Neural cell (in vitro differentiated cells): ENCODE data around the gene IFT74. TPM values are rescaled to one million over a fixed set of nuclear protein-coding genes. Genes with fewer than 3 reads are reported as not detected.

ENCODE experiments used
- H2AFZ ChIP-seq: fragments of 200-600, 300-800 bp; sonication (generic), shearing (Covaris generic); 2 replicates; pipeline ENCODE4 v1.6.0; 2014; ENCODE audit warnings: low read depth, mild to moderate bottlenecking, antibody characterized with exemption, low read length, moderate library complexity
- H3F3A ChIP-seq: fragments of 200-600 bp; shearing (Covaris generic); 2 replicates; pipeline ENCODE4 v1.6.1; 2016; ENCODE audit warnings: mild to moderate bottlenecking, moderate library complexity, mixed read lengths, antibody characterized with exemption, low read length; ENCODE audit not compliant: insufficient read depth, poor library complexity, severe bottlenecking
- H3K27ac ChIP-seq: fragments of 200-600, 300-800 bp; sonication (generic), shearing (Covaris generic); 2 replicates; pipeline ENCODE4 v1.5.1; 2014; ENCODE audit warnings: mild to moderate bottlenecking, low read length, moderate library complexity
- H3K27me3 ChIP-seq: fragments of 300-800, 200-600 bp; sonication (generic), shearing (Covaris generic); 2 replicates; pipeline ENCODE4 v1.6.0; 2014; ENCODE audit warnings: mild to moderate bottlenecking, low read depth, low read length, moderate library complexity; ENCODE audit not compliant: insufficient read depth
- H3K36me3 ChIP-seq: fragments of 300-800, 200-600 bp; sonication (generic), shearing (Covaris generic); 2 replicates; pipeline ENCODE4 v1.5.1; 2014; ENCODE audit warnings: mild to moderate bottlenecking, antibody characterized with exemption, low read length, moderate library complexity; ENCODE audit not compliant: insufficient read depth
- H3K4me2 ChIP-seq: fragments of 300-800, 200-600 bp; sonication (generic), shearing (Covaris generic); 2 replicates; pipeline ENCODE4 v1.6.0; 2014; ENCODE audit warnings: mild to moderate bottlenecking, low read length
- H3K4me3 ChIP-seq: fragments of 300-800, 200-600 bp; sonication (generic), shearing (Covaris generic); 2 replicates; pipeline ENCODE4 v1.5.1; 2014; ENCODE audit warnings: mild to moderate bottlenecking, low read length, moderate library complexity
- H3K79me2 ChIP-seq: fragments of 200-600 bp; shearing (Covaris generic); replicated peaks from 2 replicates; pipeline ENCODE4 v1.6.0; 2014; ENCODE audit warnings: mild to moderate bottlenecking, low read length, moderate library complexity; ENCODE audit not compliant: insufficient read depth
- H3K9ac ChIP-seq: fragments of 300-800, 200-600 bp; sonication (generic), shearing (Covaris generic); 2 replicates; pipeline ENCODE4 v1.6.1; 2016; ENCODE audit warnings: mild to moderate bottlenecking, low read length, mixed read lengths
- H3K9me2 ChIP-seq: fragments of 200-600 bp; shearing (Covaris generic); 2 replicates; pipeline ENCODE4 v1.6.1; 2016; ENCODE audit warnings: mild to moderate bottlenecking, low read length, mixed read lengths; ENCODE audit not compliant: insufficient read depth
- H3K9me3 ChIP-seq: fragments of 200-600, 300-800 bp; sonication (generic), shearing (Covaris generic); 2 replicates; pipeline ENCODE4 v1.6.1; 2016; ENCODE audit warnings: mild to moderate bottlenecking, mixed run types, low read length, moderate library complexity, mixed read lengths
- H4K20me1 ChIP-seq: fragments of 200-600 bp; shearing (Covaris generic); 2 replicates; pipeline ENCODE4 v1.6.1; 2016; ENCODE audit warnings: mild to moderate bottlenecking, mixed run types; ENCODE audit not compliant: insufficient read depth
- EP300 ChIP-seq: fragments of 450-650 bp; conservative IDR thresholded peaks from 2 replicates; pipeline ENCODE4 v1.6.1; 2014; ENCODE audit warnings: antibody characterized with exemption, mild to moderate bottlenecking, moderate library complexity; ENCODE audit not compliant: poor library complexity, severe bottlenecking
- EZH2 ChIP-seq: fragments of 200-600, 300-800 bp; shearing (Covaris generic), sonication (generic); IDR thresholded peaks from 2 replicates; pipeline ENCODE4 v1.6.1; 2014; ENCODE audit warnings: antibody characterized with exemption, low read length, borderline replicate concordance, mild to moderate bottlenecking; ENCODE audit not compliant: insufficient read depth, poor library complexity, severe bottlenecking
- MXI1 ChIP-seq: fragments of 450-650 bp; conservative IDR thresholded peaks from 2 replicates; pipeline ENCODE4 v1.6.1; 2014; ENCODE audit warnings: antibody characterized with exemption, mild to moderate bottlenecking; ENCODE audit not compliant: poor library complexity, severe bottlenecking
- POLR2AphosphoS5 ChIP-seq: IDR thresholded peaks from 2 replicates; pipeline ENCODE4 v1.6.1; 2012
- RAD21 ChIP-seq: fragments of 450-650 bp; conservative IDR thresholded peaks from 2 replicates; pipeline ENCODE4 v1.6.1; 2014; ENCODE audit warnings: antibody characterized with exemption, mild to moderate bottlenecking, moderate library complexity
- TAF1 ChIP-seq: IDR thresholded peaks from 2 replicates; pipeline ENCODE4 v1.6.1; 2012; ENCODE audit warnings: low read depth
- polyA plus RNA-seq: library from polyadenylated mRNA; depleted of rRNA; stranded (reverse); fragments of >200 nt; gene quantifications from 2 replicates; pipeline ENCODE4 v1.2.3, GENCODE V29; 2014
- TF ChIP-seq, protein P1 (sequence below): fragments of 450-650 bp; IDR thresholded peaks from 2 replicates; pipeline ENCODE4 v1.5.1; 2014; ENCODE audit warnings: antibody characterized with exemption, mild to moderate bottlenecking, moderate library complexity; ENCODE audit not compliant: poor library complexity, severe bottlenecking
- TF ChIP-seq, protein P2 (sequence below): IDR thresholded peaks from 2 replicates; pipeline ENCODE4 v1.6.1; 2012; ENCODE audit warnings: borderline replicate concordance

Gene IFT74
- polyA plus RNA-seq, 1 donor from 2014 or later: 10.9 TPM

DNA sequence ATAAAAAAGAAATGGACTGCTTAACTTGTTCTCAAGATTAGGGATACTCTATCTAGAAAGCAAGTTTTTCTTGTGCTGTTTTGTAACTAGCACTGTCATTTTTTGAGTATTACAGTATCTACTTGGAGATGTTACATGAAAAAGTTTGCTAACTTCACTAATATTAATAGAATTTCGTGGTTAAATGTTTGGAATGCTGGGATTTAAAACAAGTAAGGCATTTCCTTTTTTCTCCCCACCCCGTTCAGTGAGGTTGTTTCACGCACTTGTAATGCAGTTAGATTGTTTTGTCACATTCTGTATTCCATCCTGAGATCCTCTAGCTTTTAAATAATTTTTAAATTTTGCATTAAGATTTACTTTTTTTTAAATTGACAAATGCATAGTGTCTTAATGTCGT, 132.8 kb downstream of the IFT74 start:
- Histone ChIP-seq H3F3A (no peaks in the 10 kb centered on the region), H3K27me3 (no peaks in the 10 kb centered on the region), H3K27ac (no peak overlapping the region), H3K36me3 (no peaks in the 10 kb centered on the region), H2AFZ (no peak overlapping the region), H3K4me3 (no peak overlapping the region), H3K4me2 (no peak overlapping the region), H3K9me3 (no peaks in the 10 kb centered on the region), H3K9ac (no peak overlapping the region), H4K20me1 (no peaks in the 10 kb centered on the region), H3K9me2 (no peaks in the 10 kb centered on the region), H3K79me2 (no peaks in the 10 kb centered on the region)
- TF ChIP-seq RAD21: no peak

DNA sequence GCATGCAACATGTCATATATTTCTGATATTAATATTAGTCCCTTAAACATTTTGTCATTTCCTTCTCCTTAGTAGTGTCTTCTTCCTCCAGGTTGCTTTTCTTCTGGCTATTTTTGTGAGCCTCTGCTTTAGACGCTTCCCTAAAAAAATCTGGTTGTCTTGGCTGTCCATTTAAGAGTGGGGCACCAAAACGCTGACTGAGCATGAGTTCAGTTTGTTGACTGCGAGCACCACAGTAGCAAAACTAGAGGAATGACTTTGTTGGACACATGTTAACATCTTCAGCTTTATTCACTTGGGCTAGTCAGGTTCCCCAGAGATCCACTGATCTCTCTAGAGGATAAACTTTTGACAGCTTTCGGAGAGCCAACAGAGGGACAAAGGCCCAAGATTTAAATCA, 133.5 kb downstream of the IFT74 start:
- Histone ChIP-seq H3K4me2 (no peak overlapping the region), H3K79me2 (no peaks in the 10 kb centered on the region), H3K4me3 (no peak overlapping the region), H3F3A (no peaks in the 10 kb centered on the region), H2AFZ (no peak overlapping the region), H3K36me3 (no peaks in the 10 kb centered on the region), H4K20me1 (no peaks in the 10 kb centered on the region), H3K9me2 (no peaks in the 10 kb centered on the region), H3K9me3 (no peaks in the 10 kb centered on the region), H3K27me3 (no peaks in the 10 kb centered on the region), H3K27ac (no peak overlapping the region), H3K9ac (no peak overlapping the region)
- TF ChIP-seq, protein P1, sequence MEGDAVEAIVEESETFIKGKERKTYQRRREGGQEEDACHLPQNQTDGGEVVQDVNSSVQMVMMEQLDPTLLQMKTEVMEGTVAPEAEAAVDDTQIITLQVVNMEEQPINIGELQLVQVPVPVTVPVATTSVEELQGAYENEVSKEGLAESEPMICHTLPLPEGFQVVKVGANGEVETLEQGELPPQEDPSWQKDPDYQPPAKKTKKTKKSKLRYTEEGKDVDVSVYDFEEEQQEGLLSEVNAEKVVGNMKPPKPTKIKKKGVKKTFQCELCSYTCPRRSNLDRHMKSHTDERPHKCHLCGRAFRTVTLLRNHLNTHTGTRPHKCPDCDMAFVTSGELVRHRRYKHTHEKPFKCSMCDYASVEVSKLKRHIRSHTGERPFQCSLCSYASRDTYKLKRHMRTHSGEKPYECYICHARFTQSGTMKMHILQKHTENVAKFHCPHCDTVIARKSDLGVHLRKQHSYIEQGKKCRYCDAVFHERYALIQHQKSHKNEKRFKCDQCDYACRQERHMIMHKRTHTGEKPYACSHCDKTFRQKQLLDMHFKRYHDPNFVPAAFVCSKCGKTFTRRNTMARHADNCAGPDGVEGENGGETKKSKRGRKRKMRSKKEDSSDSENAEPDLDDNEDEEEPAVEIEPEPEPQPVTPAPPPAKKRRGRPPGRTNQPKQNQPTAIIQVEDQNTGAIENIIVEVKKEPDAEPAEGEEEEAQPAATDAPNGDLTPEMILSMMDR: no peak
- TF ChIP-seq POLR2AphosphoS5: no peak

DNA sequence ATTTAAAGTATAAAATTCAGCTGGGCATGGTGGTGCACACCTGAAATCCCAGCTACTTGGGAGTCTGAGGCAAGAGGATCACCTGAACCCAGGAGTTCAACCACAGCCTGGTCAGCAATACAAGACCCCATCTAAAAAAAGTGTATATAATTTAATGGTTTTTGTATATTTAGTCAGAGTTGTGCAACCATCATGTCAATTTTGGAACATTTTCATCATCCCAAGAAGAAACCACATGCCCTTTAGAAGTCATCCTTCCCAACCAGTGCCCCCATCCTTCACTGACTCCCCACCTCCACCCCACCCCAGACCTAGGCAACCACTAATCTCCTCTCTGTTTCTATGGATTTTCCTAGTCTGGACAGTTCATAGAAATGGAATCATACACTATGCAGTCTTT, 134.0 kb downstream of the IFT74 start:
- H3F3A ChIP-seq: no peaks in the 10 kb centered on the region
- no peaks in the 10 kb centered on the region for H3K9me2 ChIP-seq
- H3K4me3 ChIP-seq: no peak overlapping the region
- no peak overlapping the region for H3K4me2 ChIP-seq
- TF ChIP-seq POLR2AphosphoS5 (no peak), RAD21 (no peak), EZH2 (no peak), MXI1 (no peak), EP300 (no peak)
- TF ChIP-seq, protein P1: no peak
- H4K20me1 ChIP-seq: no peaks in the 10 kb centered on the region
- H3K27me3 ChIP-seq: no peaks in the 10 kb centered on the region
- H3K9ac ChIP-seq: no peak overlapping the region
- no peak overlapping the region for H3K27ac ChIP-seq
- H3K36me3 ChIP-seq: no peaks in the 10 kb centered on the region
- H3K9me3 ChIP-seq: no peaks in the 10 kb centered on the region
- H3K79me2 ChIP-seq: no peaks in the 10 kb centered on the region
- no peak overlapping the region for H2AFZ ChIP-seq

DNA sequence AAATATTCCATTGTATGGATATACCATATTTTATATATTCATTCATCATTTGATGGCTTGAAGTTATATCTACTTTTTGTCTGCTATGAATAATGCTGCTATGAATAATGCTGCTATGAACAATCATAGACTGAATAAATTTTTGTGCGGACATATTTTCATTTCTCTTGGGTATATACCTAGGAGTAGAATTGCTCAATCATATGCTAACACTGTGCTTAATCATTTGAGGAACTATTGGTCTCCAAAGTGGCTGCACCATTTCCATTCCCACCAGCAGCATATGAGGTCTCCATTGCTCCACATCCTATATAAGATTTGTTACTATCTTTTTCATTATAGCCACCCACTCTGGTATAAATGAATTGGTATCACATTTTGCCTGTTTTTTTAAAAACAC, 134.5 kb downstream of the IFT74 start:
- H2AFZ ChIP-seq: no peak overlapping the region
- no peaks in the 10 kb centered on the region for H3K9me2 ChIP-seq
- no peaks in the 10 kb centered on the region for H3K27me3 ChIP-seq
- no peak overlapping the region for H3K9ac ChIP-seq
- no peaks in the 10 kb centered on the region for H3F3A ChIP-seq
- H4K20me1 ChIP-seq: no peaks in the 10 kb centered on the region
- H3K4me2 ChIP-seq: no peak overlapping the region
- H3K4me3 ChIP-seq: no peak overlapping the region
- no peak overlapping the region for H3K27ac ChIP-seq
- H3K9me3 ChIP-seq: no peaks in the 10 kb centered on the region
- no peaks in the 10 kb centered on the region for H3K36me3 ChIP-seq
- H3K79me2 ChIP-seq: no peaks in the 10 kb centered on the region
- TF ChIP-seq EZH2 (no peak), MXI1 (no peak), POLR2AphosphoS5 (no peak), EP300 (no peak), TAF1 (no peak), RAD21 (no peak)
- TF ChIP-seq, protein P1: no peak
- TF ChIP-seq, protein P2, sequence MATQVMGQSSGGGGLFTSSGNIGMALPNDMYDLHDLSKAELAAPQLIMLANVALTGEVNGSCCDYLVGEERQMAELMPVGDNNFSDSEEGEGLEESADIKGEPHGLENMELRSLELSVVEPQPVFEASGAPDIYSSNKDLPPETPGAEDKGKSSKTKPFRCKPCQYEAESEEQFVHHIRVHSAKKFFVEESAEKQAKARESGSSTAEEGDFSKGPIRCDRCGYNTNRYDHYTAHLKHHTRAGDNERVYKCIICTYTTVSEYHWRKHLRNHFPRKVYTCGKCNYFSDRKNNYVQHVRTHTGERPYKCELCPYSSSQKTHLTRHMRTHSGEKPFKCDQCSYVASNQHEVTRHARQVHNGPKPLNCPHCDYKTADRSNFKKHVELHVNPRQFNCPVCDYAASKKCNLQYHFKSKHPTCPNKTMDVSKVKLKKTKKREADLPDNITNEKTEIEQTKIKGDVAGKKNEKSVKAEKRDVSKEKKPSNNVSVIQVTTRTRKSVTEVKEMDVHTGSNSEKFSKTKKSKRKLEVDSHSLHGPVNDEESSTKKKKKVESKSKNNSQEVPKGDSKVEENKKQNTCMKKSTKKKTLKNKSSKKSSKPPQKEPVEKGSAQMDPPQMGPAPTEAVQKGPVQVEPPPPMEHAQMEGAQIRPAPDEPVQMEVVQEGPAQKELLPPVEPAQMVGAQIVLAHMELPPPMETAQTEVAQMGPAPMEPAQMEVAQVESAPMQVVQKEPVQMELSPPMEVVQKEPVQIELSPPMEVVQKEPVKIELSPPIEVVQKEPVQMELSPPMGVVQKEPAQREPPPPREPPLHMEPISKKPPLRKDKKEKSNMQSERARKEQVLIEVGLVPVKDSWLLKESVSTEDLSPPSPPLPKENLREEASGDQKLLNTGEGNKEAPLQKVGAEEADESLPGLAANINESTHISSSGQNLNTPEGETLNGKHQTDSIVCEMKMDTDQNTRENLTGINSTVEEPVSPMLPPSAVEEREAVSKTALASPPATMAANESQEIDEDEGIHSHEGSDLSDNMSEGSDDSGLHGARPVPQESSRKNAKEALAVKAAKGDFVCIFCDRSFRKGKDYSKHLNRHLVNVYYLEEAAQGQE: no peak
